ENCODE measurements around the gene TTC39A. TPM values are rescaled to one million over a fixed set of nuclear protein-coding genes. Genes with fewer than 3 reads are reported as not detected.

Gene TTC39A
- total and polyA plus RNA-seq, 8 donors: 10.5 to 28.4 (median 16.0) TPM

DNA sequence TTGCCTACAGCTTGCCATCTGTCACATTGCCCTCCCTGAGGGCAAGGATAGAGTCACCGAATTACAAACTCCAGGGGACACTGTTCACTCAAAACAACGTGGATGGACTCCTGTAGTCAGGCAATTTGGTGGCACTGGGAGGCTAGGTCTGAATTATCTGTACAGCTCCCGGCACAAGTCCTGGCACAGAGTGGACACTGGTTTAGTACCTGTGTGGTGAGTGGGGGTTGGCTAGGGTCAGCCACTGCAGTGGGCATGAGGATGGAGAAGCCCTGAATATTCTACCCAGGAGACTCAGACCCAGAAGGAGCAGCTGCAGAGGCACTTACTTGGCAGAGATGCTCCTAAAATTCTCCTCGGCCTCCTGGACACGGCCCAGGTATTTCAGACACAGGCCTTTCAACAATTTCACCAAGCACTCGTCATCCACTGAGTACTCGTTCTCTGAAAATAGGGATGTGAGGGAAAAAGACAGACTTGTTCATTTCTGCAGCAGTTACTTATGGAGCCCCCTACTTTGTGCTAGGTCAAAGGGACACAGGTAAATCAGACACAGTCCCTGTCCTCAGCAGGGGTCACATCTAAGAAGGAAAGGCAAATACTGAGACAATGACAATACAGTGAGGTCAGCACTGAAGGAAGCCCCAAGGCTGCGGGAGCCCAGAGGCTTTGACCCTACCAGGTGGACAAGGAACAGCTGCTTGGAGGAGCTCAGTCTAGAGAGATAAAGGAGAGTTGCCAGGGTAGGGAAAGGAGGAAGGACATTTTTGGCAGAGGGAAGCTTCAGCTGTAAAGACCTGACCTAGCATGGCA lies 40.5 kb downstream of the TTC39A start:
- TF ChIP-seq, protein P1, sequence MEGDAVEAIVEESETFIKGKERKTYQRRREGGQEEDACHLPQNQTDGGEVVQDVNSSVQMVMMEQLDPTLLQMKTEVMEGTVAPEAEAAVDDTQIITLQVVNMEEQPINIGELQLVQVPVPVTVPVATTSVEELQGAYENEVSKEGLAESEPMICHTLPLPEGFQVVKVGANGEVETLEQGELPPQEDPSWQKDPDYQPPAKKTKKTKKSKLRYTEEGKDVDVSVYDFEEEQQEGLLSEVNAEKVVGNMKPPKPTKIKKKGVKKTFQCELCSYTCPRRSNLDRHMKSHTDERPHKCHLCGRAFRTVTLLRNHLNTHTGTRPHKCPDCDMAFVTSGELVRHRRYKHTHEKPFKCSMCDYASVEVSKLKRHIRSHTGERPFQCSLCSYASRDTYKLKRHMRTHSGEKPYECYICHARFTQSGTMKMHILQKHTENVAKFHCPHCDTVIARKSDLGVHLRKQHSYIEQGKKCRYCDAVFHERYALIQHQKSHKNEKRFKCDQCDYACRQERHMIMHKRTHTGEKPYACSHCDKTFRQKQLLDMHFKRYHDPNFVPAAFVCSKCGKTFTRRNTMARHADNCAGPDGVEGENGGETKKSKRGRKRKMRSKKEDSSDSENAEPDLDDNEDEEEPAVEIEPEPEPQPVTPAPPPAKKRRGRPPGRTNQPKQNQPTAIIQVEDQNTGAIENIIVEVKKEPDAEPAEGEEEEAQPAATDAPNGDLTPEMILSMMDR (IDR thresholded peaks at IDR 0.05): no peak
- FAIRE-seq: no peak
- Histone ChIP-seq H3K4me1 (peaks cover 0 to 1% (median 0%) of the 10 kb centered on the region in 3 donors), H3K4me3 (no peak overlapping the region), H3K36me3 (no peaks in the 10 kb centered on the region), H3K27me3 (no peaks in the 10 kb centered on the region), H3K27ac (no peak overlapping the region), H3K9me3 (no peaks in the 10 kb centered on the region)
- no peak for DNase-seq
- ATAC-seq: no peak
- 91 to 92% methylated on average over 8 of the region's 8 CpGs for WGBS, 2 donors
- intact Hi-C loops (cut with DNase I): no loop called here

DNA sequence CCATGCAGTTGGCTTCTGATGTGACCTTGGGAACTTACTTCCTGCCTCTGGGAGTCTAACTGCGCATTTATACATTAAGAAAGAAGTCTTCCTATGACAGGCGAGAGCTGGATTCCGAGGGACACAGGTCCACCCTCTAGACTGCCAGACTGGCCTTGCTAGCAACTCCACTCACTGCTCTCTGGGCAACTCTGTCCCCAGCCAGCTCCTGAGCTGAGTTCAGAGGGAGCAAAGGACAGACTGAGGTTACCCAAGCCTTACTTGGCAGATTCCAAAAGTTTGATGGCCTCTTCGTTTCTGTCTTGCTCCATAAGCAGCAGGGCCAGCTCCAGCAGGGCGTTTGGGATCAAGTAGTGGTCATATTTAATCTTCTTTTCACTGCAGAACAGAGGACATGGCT lies 41.8 kb downstream of the TTC39A start:
- WGBS, 2 donors: 93 to 95% methylated on average over 5 of the region's 5 CpGs
- H3K27me3 ChIP-seq: no peaks in the 10 kb centered on the region
- ATAC-seq: no peak

DNA sequence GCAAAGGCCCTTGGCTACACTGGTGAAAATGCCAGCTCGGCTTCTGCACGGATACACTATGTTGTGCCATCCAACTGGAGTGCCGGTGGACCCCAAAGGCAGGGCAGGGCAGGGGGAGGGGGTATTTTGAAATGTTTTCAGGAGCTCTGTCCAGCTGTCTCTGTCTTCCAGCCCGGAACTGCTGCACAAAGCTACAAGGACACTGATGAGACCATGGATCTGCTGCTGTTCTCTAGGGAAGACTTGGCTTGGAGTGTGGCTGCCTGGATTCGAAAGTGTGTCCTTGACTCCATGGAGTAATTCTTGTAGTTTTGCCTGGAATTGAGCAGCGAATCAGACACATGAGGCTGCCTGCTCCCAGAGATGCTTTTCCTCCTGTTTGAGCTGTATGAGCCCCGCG lies 42.4 kb downstream of the TTC39A start:
- Histone ChIP-seq H3K9me3 (no peaks in the 10 kb centered on the region), H3K4me1 (peaks cover 5 to 11% (median 9%) of the 10 kb centered on the region in 3 donors), H3K27me3 (no peaks in the 10 kb centered on the region), H3K4me3 (no peak overlapping the region), H3K27ac (no peak overlapping the region), H3K36me3 (no peaks in the 10 kb centered on the region)
- intact Hi-C loops (cut with DNase I): no loop called here
- ATAC-seq (no peak), DNase-seq (no peak), FAIRE-seq (no peak)
- TF ChIP-seq, protein P1 (IDR thresholded peaks at IDR 0.05): no peak
- WGBS, 2 donors: 89 to 92% methylated on average over 8 of the region's 8 CpGs

More for the DNA sequence above, 41.8 kb downstream of the TTC39A start:
- peaks cover 5 to 9% (median 9%) of the 10 kb centered on the region in 3 donors for H3K4me1 ChIP-seq
- no peaks in the 10 kb centered on the region for H3K9me3 ChIP-seq
- H3K36me3 ChIP-seq: no peaks in the 10 kb centered on the region
- FAIRE-seq (no peak), DNase-seq (no peak)
- TF ChIP-seq, protein P1 (IDR thresholded peaks at IDR 0.05): no peak
- H3K4me3 ChIP-seq: no peak overlapping the region
- intact Hi-C loops (cut with DNase I): no loop called here
- H3K27ac ChIP-seq: no peak overlapping the region

DNA sequence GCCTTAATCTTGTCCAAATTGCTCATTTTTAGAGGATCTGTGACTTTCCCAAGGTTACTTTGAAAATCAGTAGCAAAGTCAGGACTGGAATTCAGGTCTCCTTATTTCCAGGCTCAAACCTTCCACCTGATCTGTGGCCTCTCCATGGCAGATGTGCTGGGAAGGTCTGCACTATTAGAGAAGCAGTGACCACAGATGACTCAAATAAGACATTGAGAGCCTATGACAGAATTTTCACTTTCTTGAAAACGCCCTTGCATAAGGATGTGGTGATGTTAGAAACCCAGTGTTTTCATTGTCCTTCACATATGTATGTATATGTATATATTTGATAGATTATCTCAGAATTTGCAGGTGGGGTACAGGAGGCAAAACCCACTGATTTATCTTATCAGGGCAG lies 45.3 kb downstream of the TTC39A start:
- H3K4me1 ChIP-seq: peaks cover 5 to 11% (median 9%) of the 10 kb centered on the region in 3 donors
- DNase-seq: no peak
- H3K27me3 ChIP-seq: no peaks in the 10 kb centered on the region
- WGBS, 2 donors: 94 to 96% methylated on average over 1 of the region's 1 CpG
- no peaks in the 10 kb centered on the region for H3K36me3 ChIP-seq
- TF ChIP-seq, protein P1 (IDR thresholded peaks at IDR 0.05): no peak
- no peak overlapping the region for H3K27ac ChIP-seq
- intact Hi-C loops (cut with DNase I): no loop called here
- FAIRE-seq: no peak
- no peaks in the 10 kb centered on the region for H3K9me3 ChIP-seq
- H3K4me3 ChIP-seq: no peak overlapping the region
- no peak for ATAC-seq

DNA sequence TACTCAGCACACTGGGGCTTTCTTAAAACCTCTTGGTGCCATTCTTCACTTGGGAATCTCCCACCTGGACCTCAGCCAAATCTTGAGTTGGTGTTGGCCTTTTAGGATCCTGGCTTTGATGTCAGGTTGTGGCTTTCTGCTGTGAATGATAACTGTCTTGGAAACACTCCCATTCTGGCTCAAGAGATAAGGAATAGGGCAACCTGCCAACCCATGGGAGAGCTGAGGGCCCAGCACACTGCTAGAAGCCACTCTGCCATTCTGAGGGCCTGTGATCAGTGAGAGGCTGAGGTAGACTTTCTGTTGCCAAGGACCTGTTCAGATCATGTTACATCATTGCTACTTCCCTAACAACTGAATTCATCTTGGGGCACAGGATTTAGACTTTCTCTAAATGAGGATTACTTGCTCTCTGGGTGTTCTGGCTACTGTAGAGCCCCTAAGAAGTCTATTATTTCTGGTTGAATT lies 45.8 kb downstream of the TTC39A start:
- peak; percentile 82 to 93 (median 87) for ATAC-seq
- Histone ChIP-seq H3K36me3 (no peaks in the 10 kb centered on the region), H3K4me1 (peaks cover 5 to 11% (median 9%) of the 10 kb centered on the region in 3 donors), H3K27ac (no peak overlapping the region), H3K27me3 (no peaks in the 10 kb centered on the region), H3K4me3 (no peak overlapping the region), H3K9me3 (no peaks in the 10 kb centered on the region)
- no peak for FAIRE-seq
- TF ChIP-seq, protein P1 (IDR thresholded peaks at IDR 0.05): no peak
- intact Hi-C loops (cut with DNase I): no loop called here
- DNase-seq: peak in 3 of 6 donors; percentile 54 to 74 (median 64)

Measured in pancreas (tissue), 10 donors.